ENCODE measurements around the gene TBCA. TPM values are rescaled to one million over a fixed set of nuclear protein-coding genes. Genes with fewer than 3 reads are reported as not detected.

TBCA gene
- total and polyA plus RNA-seq, 2 of the 13 experiments (the other 11 are each of a cell fraction or from before 2014, with no cell fraction given) = 93.8 to 309 TPM

DNA sequence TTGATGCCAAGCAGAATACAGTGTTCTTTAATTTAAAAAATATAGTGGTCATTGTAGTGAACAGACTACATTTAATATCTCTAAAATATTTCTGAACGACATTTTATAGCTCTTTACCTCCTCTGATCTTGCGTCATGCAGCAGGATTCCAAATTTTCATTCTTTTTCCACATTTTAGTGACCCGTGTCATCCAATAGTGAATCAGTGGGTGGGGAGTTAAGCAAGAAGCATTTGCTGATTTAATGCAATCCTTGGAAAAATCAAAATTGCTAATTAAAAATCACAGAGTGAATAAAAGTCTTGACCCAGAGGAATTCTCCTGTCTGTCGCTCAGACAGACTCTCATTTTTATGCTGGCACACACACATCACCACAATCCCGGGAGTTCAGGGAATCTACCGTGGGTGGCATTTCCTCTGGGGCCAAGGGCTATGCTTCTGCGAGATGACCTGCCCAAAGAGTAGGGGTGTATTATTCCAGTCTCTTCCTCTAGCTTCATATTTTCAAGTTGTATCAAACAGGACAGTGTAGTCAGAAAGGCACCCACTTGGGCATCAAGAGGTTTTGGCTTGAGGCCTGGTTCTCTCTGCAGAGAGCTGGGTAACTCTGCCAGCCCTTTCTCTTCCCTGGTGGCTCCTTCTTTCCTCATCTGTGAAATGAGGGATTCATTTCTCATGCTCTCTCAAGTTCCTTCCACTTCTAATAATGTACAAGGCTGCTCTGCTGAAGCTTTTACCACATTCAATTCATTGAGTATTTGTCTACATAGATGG is 112.9 kb downstream of the TBCA start:
- no peaks in the 10 kb centered on the region for H4K20me1 ChIP-seq (ENCODE audit: insufficient read depth, low read length)
- WGBS (ENCODE audit: low lambda C conversion rate) = 24% methylated on average over 7 of the region's 7 CpGs
- no peaks in the 10 kb centered on the region for H3K79me2 ChIP-seq (ENCODE audit: insufficient read depth, low read length)
- no peaks in the 10 kb centered on the region for H3K4me1 ChIP-seq (ENCODE audit: insufficient read depth, low read length)
- no TSS peak for BruUV-seq (replicated peaks)
- ATAC-seq = no peak
- no peaks in the 10 kb centered on the region for H3K36me3 ChIP-seq (replicated peaks in 1 of 2; ENCODE audit: control insufficient read depth in 1 of 2, insufficient read depth in 2 of 2, low read length in 2 of 2)
- no peak for DNase-seq (ENCODE audit: low spot score)
- H3K27me3 ChIP-seq (ENCODE audit: control insufficient read depth in 1 of 2, insufficient read depth in 2 of 2, low read length in 2 of 2) = peaks cover 2 to 4% of the 10 kb centered on the region in 2 experiments; a peak in 2 of 5 replicates
- H3K4me3 ChIP-seq (replicated peaks in 1 of 3; ENCODE audit: insufficient read depth in 1 of 3, low read depth in 2 of 3, low read length in 3 of 3) = no peak overlapping the region
- POLR2A ChIA-PET = no interaction called here
- in situ Hi-C loops (cut with HindIII; ENCODE audit: extremely low pct_ligation_motif_present, low pct_unique_long_range_greater_than_20kb) (no loop called here), intact Hi-C loops (cut with micrococcal nuclease; ENCODE audit: unreplicated experiment) (no loop called here)
- CTCF ChIA-PET (ENCODE audit: low intra/inter-chr PET ratio, low total read pairs) = no interaction called here
- no peak overlapping the region for H2AFZ ChIP-seq (ENCODE audit: low read length)
- no peak overlapping the region for H3K9ac ChIP-seq (ENCODE audit: insufficient read depth, low read depth, low read length)
- no peak overlapping the region for H3K27ac ChIP-seq (ENCODE audit: extremely low read length, insufficient read depth, low read length)
- H3K9me3 ChIP-seq (ENCODE audit: low read length) = no peaks in the 10 kb centered on the region
- H3K4me2 ChIP-seq (ENCODE audit: low read depth, low read length) = no peak overlapping the region
- no peak for FAIRE-seq
- no peak for TF ChIP-seq KLF12 (CRISPR knock-in tag; IDR thresholded peaks at IDR 0.05; ENCODE audit: borderline replicate concordance)
- TF ChIP-seq, protein P1, sequence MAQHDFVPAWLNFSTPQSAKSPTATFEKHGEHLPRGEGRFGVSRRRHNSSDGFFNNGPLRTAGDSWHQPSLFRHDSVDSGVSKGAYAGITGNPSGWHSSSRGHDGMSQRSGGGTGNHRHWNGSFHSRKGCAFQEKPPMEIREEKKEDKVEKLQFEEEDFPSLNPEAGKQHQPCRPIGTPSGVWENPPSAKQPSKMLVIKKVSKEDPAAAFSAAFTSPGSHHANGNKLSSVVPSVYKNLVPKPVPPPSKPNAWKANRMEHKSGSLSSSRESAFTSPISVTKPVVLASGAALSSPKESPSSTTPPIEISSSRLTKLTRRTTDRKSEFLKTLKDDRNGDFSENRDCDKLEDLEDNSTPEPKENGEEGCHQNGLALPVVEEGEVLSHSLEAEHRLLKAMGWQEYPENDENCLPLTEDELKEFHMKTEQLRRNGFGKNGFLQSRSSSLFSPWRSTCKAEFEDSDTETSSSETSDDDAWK (CRISPR knock-in tag; IDR thresholded peaks at IDR 0.05) = no peak
- TF ChIP-seq, protein P2, sequence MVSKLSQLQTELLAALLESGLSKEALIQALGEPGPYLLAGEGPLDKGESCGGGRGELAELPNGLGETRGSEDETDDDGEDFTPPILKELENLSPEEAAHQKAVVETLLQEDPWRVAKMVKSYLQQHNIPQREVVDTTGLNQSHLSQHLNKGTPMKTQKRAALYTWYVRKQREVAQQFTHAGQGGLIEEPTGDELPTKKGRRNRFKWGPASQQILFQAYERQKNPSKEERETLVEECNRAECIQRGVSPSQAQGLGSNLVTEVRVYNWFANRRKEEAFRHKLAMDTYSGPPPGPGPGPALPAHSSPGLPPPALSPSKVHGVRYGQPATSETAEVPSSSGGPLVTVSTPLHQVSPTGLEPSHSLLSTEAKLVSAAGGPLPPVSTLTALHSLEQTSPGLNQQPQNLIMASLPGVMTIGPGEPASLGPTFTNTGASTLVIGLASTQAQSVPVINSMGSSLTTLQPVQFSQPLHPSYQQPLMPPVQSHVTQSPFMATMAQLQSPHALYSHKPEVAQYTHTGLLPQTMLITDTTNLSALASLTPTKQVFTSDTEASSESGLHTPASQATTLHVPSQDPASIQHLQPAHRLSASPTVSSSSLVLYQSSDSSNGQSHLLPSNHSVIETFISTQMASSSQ (IDR thresholded peaks at IDR 0.05; ENCODE audit: low read depth) = no peak
- TF ChIP-seq, protein P2 (CRISPR knock-in tag; IDR thresholded peaks at IDR 0.05; ENCODE audit: borderline replicate concordance) = no peak
- no peak for TF ChIP-seq NCOA5 (CRISPR knock-in tag; IDR thresholded peaks at IDR 0.05)

Measured in HepG2 (cell line).